GM19328 (cell line): ENCODE results near the gene KIF7.

Experiments used
- ATAC-seq: cut with Tn5 transposase; IDR thresholded peaks from one replicate; pipeline ENCODE4 v1.9.1; 2021; ENCODE audit warnings: mild to moderate bottlenecking, moderate library complexity; ENCODE audit not compliant: unreplicated experiment

KIF7 gene

DNA sequence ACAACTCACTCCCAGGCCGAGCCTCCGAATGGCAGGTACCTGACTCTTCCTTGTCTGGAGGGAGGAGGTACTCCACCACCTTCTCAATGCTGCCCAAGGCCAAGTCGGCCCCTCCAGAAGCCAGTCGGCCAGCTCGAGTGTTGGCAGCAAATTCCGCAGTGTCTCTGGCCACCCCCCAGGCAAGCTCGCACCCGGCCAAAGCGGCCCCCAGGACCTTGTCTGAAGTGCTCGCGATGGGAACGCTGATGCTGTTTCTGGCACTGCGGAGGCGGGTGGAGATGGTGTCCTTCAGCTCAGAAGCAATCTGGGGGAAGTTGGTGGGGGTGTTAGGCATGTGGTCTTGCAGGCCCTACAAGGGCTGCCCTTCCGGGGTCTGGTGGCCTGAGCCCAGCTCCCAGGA lies 14.7 kb upstream of the KIF7 start:
- no peak for ATAC-seq

DNA sequence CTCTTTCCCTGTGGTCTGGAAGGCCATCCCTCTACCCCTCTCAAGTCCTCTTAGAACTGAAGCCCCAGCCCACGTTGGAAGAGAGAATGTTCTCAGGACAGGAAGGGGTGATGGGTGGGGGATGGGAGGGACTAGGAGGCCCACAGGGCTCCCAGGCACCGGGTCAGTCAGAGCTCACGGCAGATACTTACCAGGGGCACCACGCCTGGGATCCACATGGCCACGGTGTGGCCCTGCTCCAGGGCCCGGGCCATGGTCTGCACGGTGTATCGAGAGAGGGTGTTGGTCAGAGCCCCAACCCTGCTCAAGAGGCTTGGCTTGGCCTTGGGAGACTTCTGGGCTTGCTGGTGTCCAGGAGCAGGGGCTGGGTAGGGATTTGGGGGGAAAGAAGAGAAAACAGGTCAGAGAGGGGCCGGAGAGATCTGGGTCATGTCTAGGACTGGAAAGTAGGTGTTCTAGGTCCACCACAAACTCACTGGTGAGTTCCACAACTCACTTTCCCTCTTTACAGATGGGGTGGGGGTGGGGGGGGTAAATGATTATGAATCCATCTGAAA lies 14.1 kb upstream of the KIF7 start:
- no peak for ATAC-seq

GRCh38 chr15:89668171-89668570 lies 12.9 kb upstream of the KIF7 start:
- no peak for ATAC-seq

DNA sequence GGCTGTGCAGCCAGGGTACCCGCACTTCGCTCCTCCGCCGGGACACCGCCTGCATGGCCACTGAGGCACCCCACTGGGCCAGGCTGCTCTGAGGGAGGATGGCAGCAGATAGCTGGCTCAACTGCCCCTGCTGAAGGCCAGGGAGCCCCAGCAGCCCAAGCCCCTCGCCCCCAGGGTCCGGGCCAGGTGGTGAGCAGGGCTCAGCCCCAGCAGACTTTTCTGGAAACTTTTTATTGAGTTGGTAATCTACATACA lies 12.4 kb upstream of the KIF7 start:
- no peak for ATAC-seq

- ATAC-seq: no peak
Observed at GRCh38 chr15:89666858-89667705, 11.8 kb upstream of the KIF7 start.

DNA sequence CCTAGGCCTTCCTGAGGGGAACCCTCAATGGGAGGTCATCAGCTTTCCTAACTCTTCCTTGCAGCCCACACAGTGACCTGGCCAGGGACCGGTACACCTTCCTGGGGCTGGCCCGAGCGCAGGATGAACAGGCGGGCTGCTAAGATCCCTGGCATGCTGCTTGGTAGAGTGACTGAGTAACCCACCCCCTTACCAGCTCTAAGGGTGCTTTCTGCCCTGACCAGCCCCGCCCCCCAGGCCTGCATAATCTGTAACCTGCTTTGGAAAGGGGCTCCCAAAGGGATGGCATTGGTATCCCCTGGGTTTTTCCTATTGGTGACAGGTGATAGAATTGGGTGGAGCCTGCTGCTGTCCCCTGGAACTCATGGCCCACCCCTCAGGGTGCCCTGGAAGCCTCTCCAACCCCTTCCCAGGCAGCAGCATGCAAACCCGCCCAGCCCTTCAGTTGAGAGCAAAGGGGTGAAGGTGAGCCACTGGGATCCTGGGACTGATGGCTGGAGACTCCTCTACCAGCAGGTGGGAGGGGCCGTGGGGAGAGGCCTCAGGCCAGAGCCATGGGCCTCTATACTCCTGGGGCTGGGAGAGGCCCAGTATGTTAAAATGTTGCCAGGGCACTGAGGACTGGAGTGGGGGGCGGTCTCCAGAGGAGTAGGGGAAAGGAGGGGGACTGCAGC lies 11.1 kb upstream of the KIF7 start:
- ATAC-seq: no peak

DNA sequence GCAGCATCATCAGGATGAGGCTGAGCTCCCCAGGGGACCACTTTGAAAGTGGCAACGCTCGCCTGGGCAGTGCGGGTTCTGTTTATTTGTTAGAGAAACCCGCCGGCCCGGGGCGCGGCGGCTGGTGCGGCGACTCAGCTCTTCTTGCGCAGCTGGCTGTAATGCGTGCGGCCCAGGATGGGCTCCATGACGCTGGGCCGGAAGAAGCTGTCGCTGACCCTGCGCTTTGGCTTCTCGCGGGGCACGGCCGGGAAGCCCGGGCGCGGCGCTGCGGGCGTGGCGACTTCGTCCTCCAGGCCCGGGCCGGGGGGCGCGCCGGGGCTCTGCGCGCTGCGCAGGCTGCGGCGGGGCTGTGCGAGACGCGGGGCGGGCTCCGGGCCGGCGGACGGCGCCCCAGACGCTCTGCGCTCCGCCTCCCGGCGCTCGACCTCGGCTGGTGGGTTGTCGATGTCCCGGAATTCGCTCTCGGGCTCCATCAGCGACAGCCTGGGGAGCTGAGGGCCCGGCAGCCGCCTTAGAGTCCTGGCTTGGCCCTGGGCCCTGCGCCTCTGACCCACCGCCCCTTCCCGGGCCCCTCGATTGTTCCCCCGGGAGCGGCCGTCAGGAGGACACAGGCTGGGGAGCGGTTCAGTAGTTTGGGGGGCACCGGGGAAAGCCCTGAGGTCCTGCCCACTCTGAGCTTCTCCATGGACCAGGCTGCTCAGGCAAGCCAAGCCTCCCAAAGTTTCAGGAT lies 10.3 kb upstream of the KIF7 start:
- ATAC-seq: no peak

GRCh38 chr15:89664441-89665350 lies 9.4 kb upstream of the KIF7 start:
- ATAC-seq: no peak

GRCh38 chr15:89662893-89663626 lies 7.8 kb upstream of the KIF7 start:
- ATAC-seq: no peak

- no peak for ATAC-seq
Observed at GRCh38 chr15:89660556-89660955, 5.3 kb upstream of the KIF7 start.

- no peak for ATAC-seq
Observed at GRCh38 chr15:89659295-89659694, 4.0 kb upstream of the KIF7 start.

DNA sequence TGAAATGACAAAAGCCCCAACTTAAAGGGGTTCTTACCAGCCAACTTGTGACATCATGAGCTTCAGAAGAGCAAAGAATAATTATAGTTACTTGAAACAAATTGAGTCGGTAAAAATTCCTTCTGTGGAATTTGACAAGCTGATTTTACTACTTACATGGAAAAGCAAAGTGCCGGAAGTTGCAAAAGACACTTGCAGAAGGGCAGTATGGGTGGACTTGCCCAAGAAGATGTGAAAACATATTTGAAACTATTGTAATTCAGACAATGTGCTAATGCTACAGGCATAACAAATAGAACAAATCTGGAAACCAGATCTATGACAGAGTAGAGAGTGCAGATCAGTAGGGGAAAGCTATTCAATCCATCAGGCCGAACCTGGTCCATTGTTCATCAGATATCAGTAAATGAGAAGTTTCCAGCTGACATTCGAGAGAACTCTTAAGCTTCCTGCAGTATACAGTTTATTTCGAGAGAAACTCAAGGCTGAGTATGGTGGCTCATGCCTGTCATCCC lies 2.5 kb upstream of the KIF7 start:
- ATAC-seq: no peak

- no peak for ATAC-seq
Observed at GRCh38 chr15:89656116-89656815, 999 bp upstream of the KIF7 start.

DNA sequence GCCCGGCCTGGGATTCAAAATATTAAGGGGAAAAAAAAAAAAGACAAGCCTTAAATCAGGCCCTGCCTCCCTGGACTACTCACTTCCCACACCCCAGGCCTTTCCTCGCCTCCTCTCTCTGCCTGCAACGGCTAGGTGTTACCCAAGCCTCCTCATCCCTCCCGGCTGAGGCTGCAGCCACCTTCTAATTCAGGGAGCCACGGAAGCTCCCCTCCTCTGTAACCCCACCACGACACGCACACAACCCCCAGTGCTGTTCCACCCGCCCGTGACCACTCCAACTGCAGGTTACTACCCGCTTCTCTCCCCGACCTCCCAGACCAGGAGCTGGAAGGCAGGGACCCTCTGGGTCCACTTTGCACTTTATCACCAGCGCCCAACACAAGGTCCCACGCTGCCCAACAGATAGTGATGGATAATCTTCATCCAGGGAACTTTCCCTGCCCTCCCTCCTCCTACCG lies 936 bp downstream of the KIF7 start:
- ATAC-seq: no peak

- ATAC-seq: no peak
Observed at GRCh38 chr15:89653578-89653977, 1.7 kb downstream of the KIF7 start.

GRCh38 chr15:89652666-89653065 lies 2.6 kb downstream of the KIF7 start:
- no peak for ATAC-seq

DNA sequence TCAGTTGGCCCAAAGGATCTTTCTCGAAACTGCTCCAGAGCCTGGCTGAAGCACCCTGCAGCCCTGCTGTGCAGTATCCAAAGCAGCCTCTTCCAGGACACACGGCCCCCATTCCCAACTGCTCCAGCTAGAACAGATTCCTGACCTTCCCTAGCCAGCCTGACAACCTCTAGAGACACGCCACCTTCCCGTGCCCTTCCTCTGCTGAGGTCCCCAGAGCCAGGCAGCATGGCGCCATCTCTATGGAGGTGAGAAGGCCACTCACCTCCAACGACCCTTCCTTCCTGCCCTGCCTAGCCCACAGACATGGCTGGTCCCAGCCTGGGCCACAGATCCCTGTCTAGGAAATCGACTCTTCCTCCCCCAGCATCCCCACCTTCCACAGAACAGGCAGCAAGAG lies 3.1 kb downstream of the KIF7 start:
- no peak for ATAC-seq

DNA sequence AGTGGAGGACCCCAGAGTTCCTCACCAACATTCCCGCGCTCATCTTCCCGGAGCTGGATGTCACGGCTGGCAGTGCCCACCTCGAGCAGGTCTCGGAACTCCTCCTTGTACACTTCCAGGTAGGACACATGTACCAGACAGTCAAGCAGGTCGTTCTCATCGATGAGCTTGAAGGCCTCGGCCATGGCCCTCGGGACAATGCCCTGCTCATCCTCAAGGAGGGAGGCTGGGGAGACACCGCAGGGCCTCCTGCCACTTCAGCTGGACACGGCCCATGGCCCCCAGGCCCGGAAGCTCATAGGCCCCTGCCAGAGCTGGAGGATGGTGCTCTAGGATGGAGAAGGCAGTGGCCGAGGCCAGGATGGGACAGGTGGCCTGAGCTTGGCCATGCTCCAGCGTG lies 5.6 kb downstream of the KIF7 start:
- no peak for ATAC-seq

DNA sequence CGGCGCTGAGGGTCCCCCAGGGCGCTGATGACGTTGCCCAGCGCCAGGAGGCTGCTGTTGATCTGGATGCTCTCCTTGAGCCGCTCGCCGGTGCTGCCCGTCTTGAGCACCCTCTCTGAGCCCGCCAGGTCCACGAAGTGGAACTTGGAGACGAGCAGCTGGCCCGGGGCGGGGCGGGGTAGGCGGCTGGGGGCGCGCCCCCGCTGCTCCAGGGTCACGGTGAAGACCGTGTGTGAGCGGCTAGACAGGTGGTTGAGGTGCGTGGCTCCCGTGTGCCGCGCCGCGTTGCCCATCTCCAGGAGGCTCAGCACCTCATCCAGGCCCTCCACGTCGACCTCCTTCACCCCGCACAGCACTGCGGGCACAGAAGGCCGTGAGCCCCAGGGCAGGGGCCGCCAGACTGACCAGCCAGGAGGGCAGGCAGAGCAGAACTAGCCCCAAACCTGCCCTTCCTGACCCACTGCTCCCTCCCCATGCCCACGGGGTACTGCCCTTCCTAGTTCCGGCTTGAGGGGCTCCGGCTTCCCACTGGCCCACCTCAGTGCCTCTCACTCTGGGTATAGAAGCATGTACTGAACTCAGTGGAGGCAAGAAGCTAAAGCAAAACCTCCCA lies 6.1 kb downstream of the KIF7 start:
- no peak for ATAC-seq
